Stomach (tissue), 9 donors: ENCODE measurements around the gene PLXND1. TPM values are rescaled to one million over a fixed set of nuclear protein-coding genes. Genes with fewer than 3 reads are reported as not detected.

Source experiments
- DNase-seq, 2 donors: peaks; one replicate each; pipeline versions ENCODE4 v3.0.0 to v3.0.0-alpha.2; 2013 to 2019
- H3K27ac ChIP-seq, 5 donors: fragments of 200-600 bp in 4 of 5; sonication (generic) in 4 of 5; one replicate each; pipeline ENCODE4 v1.5.1; 2013 to 2019; ENCODE audit warnings: mild to moderate bottlenecking in 1 of 5, moderate library complexity in 1 of 5
- H3K27me3 ChIP-seq, 3 donors: fragments of 200-600 bp; sonication (generic); one replicate each; pipeline ENCODE4 v1.5.1; 2017 to 2019; ENCODE audit warnings: mixed run types in 1 of 3
- H3K36me3 ChIP-seq, 4 donors: fragments of 200-600 bp; sonication (generic); 1 replicate in 3 of 4; 2 replicates in 1 of 4; pipeline ENCODE4 v1.5.1; 2016 to 2019
- H3K4me1 ChIP-seq, 4 donors: fragments of 200-600 bp; sonication (generic); one replicate each; pipeline ENCODE4 v1.5.1; 2016 to 2019
- H3K4me3 ChIP-seq, 4 donors: fragments of 200-600 bp; sonication (generic) in 3 of 4; one replicate each; pipeline ENCODE4 v1.5.1; 2016 to 2019; ENCODE audit warnings: mild to moderate bottlenecking in 1 of 4
- H3K9me3 ChIP-seq, 4 donors: fragments of 200-600 bp; sonication (generic); one replicate each; pipeline ENCODE4 v1.5.1; 2016 to 2019
- EP300 ChIP-seq: sonication (generic); formaldehyde crosslinking; IDR thresholded peaks from one replicate; pipeline ENCODE4 v1.6.1; 2017; ENCODE audit warnings: antibody characterized with exemption
- POLR2A ChIP-seq, 4 donors: fragments of 450-650 bp; IDR thresholded peaks; one replicate each; pipeline ENCODE4 v1.6.1; 2016; ENCODE audit warnings: antibody characterized with exemption in 4 of 4, control low read depth in 2 of 4, mild to moderate bottlenecking in 1 of 4, moderate library complexity in 1 of 4
- POLR2AphosphoS5 ChIP-seq, 3 donors: sonication (generic); formaldehyde crosslinking; IDR thresholded peaks; one replicate each; pipeline ENCODE4 v1.6.1; 2016; ENCODE audit warnings: antibody characterized with exemption in 3 of 3
- WGBS, 5 donors: extraction: QIAGEN DNeasy Blood & Tissue Kit in 3 of 5; methylation state at CpG; one replicate each; pipeline versions ENCODE4 v1.1.5 to v1.1.7; 2013 to 2018; 5-methylcytosine and 5-hydroxymethylcytosine counted together
- intact Hi-C: fragments of 100-400 bp; cut with DNase I; formaldehyde crosslinking; loops from one replicate; pipeline ENCODE4 v1.15.1; 2023; ENCODE audit warnings: low total_unique reads
- polyA plus RNA-seq, 3 donors: library from polyadenylated mRNA; stranded (reverse); fragments of 200-250 nt; gene quantifications; one replicate each; pipeline ENCODE4 v1.2.3, GENCODE V29; 2013
- total RNA-seq, 5 donors: library from RNA; depleted of rRNA; stranded (reverse); fragments of >200 nt; gene quantifications; one replicate each; pipeline versions ENCODE4 v1.1.0 to v1.2.3, GENCODE V29; 2014 to 2016
- TF ChIP-seq, protein P1 (sequence below), 7 experiments: fragments of 450-650 bp in 4 of 7; fragments of 200-600 bp in 3 of 7; sonication (generic) in 3 of 7; IDR thresholded peaks; one replicate each; pipeline ENCODE4 v1.5.1; 2016 to 2019; ENCODE audit warnings: antibody characterized with exemption in 7 of 7, control low read depth in 2 of 7, mild to moderate bottlenecking in 1 of 7
- donor health status: healthy with polysubstance abuse.
- donor health status: Bipolar disorder and iron deficiency.
- donor health status: healthy.

PLXND1 gene
- total and polyA plus RNA-seq, 8 donors = 22.6 to 251 (median 58.6) TPM

DNA sequence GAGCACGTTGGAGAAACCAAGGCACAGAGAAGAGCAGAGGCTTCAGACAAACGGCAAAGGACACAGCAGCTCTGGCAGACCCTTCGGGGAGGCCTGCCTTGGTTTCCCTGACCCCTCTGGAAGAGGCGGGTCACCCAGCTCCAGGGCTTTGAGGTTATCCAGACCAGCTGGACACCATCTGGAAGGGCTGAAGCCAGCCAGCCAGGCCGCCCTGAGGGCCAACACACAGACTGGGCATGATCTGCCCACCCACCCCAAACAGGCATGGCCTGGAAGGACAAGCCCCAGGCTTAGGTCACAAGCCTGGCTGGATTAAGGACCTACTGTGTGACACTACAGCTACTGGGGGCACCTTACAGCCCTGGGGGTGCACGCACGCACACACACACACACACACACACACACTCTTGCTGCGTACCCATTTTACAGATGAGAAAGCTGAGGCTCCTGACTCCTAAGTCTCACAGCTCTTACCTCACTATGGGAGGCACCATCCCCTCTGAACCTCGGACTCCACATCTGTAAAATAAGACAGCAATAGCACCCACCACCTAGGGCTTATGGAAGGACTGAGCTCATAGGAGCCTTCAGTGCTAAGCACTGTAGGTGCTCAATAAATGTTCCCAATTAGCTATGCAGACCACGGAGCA lies 10.8 kb downstream of the PLXND1 start:
- H3K27me3 ChIP-seq = no peaks in the 10 kb centered on the region
- peak overlapping the region in 1 of 4 donors; percentile 15 for H3K4me3 ChIP-seq
- peak overlapping the region; percentile 62 to 88 (median 81) for H3K27ac ChIP-seq
- intact Hi-C loops = no loop called here
- no peak for TF ChIP-seq EP300
- TF ChIP-seq, protein P1, sequence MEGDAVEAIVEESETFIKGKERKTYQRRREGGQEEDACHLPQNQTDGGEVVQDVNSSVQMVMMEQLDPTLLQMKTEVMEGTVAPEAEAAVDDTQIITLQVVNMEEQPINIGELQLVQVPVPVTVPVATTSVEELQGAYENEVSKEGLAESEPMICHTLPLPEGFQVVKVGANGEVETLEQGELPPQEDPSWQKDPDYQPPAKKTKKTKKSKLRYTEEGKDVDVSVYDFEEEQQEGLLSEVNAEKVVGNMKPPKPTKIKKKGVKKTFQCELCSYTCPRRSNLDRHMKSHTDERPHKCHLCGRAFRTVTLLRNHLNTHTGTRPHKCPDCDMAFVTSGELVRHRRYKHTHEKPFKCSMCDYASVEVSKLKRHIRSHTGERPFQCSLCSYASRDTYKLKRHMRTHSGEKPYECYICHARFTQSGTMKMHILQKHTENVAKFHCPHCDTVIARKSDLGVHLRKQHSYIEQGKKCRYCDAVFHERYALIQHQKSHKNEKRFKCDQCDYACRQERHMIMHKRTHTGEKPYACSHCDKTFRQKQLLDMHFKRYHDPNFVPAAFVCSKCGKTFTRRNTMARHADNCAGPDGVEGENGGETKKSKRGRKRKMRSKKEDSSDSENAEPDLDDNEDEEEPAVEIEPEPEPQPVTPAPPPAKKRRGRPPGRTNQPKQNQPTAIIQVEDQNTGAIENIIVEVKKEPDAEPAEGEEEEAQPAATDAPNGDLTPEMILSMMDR (IDR thresholded peaks at IDR 0.05) = no peak
- no peak for TF ChIP-seq POLR2AphosphoS5 (IDR thresholded peaks at IDR 0.05)
- TF ChIP-seq POLR2A (IDR thresholded peaks at IDR 0.05) = no peak
- no peak for DNase-seq
- H3K4me1 ChIP-seq = peaks cover 80 to 97% (median 87%) of the 10 kb centered on the region in 4 donors
- H3K9me3 ChIP-seq = no peaks in the 10 kb centered on the region
- H3K36me3 ChIP-seq = no peaks in the 10 kb centered on the region
- 60 to 81% (median 71%) methylated on average over 6 to 10 of the region's 10 CpGs for WGBS, 5 donors

DNA sequence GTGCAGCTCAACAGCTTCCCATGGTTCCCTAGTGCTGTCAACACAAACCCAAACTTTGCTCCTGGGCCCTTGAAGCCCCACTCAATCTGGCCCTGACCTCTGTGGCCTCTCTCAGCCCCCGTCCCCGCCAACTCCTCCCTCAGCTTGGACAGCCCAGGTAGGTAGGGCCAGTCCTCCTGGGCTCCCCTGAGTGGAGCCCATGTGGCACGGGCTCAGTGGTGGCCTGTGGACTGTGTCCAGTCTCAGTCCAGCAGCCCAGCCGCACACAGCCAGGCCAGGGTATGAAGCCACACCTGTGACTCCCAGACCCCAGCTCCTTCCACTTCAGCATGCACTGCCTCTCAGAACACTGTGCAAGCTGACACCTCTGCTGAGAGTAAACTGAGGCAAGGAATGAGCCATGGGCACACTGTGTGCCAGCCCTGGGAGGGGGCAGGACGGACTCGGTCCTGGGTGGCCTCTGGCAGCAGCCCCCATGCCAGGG lies 11.5 kb downstream of the PLXND1 start:
- intact Hi-C loops = no loop called here
- Histone ChIP-seq H3K4me3 (no peak overlapping the region), H3K4me1 (peaks cover 77 to 97% (median 86%) of the 10 kb centered on the region in 4 donors), H3K27ac (peak overlapping the region; percentile 62 to 88 (median 81)), H3K36me3 (no peaks in the 10 kb centered on the region), H3K27me3 (no peaks in the 10 kb centered on the region), H3K9me3 (no peaks in the 10 kb centered on the region)
- DNase-seq = no peak
- WGBS, 5 donors = 62 to 88% (median 86%) methylated on average over 4 to 6 of the region's 6 CpGs
- no peak for TF ChIP-seq POLR2AphosphoS5 (IDR thresholded peaks at IDR 0.05)
- TF ChIP-seq, protein P1 (IDR thresholded peaks at IDR 0.05) = no peak
- no peak for TF ChIP-seq POLR2A (IDR thresholded peaks at IDR 0.05)
- TF ChIP-seq EP300 = no peak

DNA sequence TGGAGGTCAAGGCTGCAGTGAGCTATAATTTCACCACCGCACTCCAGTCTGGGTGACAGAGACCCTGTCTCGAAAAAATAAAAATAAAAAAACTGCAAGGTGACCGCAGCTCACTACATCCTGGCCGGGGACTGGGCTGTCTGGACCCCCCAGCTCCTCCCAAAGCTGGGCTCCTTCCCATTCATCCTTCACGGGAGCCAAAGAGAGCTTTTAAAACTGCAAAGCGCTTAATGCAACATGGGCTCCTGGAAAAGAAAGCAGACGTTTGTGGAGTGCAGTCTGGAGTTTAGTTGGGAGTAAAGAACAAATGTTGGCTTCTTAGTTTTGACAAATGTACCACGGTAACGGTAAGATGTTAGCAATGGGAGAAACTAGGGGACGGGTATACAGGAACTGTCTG lies 12.1 kb downstream of the PLXND1 start:
- H3K4me3 ChIP-seq = no peak overlapping the region
- no peaks in the 10 kb centered on the region for H3K9me3 ChIP-seq
- peaks cover 0 to under 1% (median 0%) of the 10 kb centered on the region in 4 donors for H3K36me3 ChIP-seq
- WGBS, 5 donors = 49 to 78% (median 67%) methylated on average over 10 of the region's 10 CpGs
- intact Hi-C loops = no loop called here
- no peak for DNase-seq
- peak overlapping the region; percentile 34 to 88 (median 81) for H3K27ac ChIP-seq
- TF ChIP-seq POLR2A (IDR thresholded peaks at IDR 0.05) (no peak), POLR2AphosphoS5 (IDR thresholded peaks at IDR 0.05) (no peak), EP300 (no peak)
- TF ChIP-seq, protein P1 (IDR thresholded peaks at IDR 0.05) = no peak
- no peaks in the 10 kb centered on the region for H3K27me3 ChIP-seq
- peaks cover 71 to 97% (median 86%) of the 10 kb centered on the region in 4 donors for H3K4me1 ChIP-seq

DNA sequence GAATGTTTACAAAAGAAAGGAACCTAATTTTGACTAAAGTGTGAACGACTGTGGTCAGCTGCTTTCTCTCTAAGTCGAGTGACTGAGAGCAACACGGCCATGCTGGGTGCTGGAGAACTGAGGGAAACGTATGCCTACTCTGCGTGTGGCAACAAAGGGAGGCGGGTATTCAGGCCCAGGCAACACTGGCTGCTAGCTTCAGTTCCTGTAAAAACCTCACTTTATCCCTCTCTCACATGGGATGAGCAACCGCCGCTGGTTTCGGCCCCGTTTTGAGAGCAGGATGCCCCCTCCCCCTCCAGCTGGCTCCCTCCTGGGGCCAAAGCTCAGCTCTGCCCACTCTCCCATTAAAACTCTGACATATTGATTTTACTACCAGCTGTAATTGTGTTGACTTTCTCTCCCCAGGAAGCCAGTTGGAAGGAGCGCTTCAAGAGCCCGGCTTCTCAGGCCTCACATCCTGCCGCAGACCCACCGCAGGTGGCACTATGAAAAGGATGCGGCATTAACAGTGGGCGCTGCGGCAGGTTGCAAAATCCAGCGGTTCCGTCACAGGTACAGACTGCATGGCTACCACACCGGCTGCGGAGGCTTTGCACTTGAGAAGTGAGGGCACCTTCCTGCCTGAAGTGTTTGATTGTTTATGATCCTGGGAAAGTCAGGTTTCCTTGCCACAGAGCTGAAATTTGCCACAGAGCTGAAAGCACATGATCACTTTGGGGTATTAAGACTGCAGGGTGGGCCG lies 12.7 kb downstream of the PLXND1 start:
- Histone ChIP-seq H3K27me3 (no peaks in the 10 kb centered on the region), H3K4me3 (no peak overlapping the region), H3K9me3 (no peaks in the 10 kb centered on the region), H3K27ac (peak overlapping the region; percentile 34 to 88 (median 81)), H3K4me1 (peaks cover 65 to 97% (median 81%) of the 10 kb centered on the region in 4 donors), H3K36me3 (peaks cover 0 to 7% (median 0%) of the 10 kb centered on the region in 4 donors)
- peak in 1 of 2 donors; percentile 78 for DNase-seq
- 58 to 69% (median 66%) methylated on average over 17 to 22 of the region's 22 CpGs for WGBS, 5 donors
- intact Hi-C loops = no loop called here
- no peak for TF ChIP-seq POLR2AphosphoS5 (IDR thresholded peaks at IDR 0.05)
- no peak for TF ChIP-seq EP300
- TF ChIP-seq POLR2A (IDR thresholded peaks at IDR 0.05) = no peak
- TF ChIP-seq, protein P1 (IDR thresholded peaks at IDR 0.05) = no peak
